Uterus (tissue), 4 donors: ENCODE results near the gene CA10. TPM values are rescaled to one million over a fixed set of nuclear protein-coding genes. Genes with fewer than 3 reads are reported as not detected.

Experiments
- DNase-seq, 2 donors: peaks; one replicate each; pipeline ENCODE4 v3.0.0-alpha.2; 2019 to 2020
- H3K27ac ChIP-seq, 2 donors: fragments of 200-600 bp; sonication (generic); 1 replicate in 1 of 2; 2 replicates in 1 of 2; pipeline ENCODE4 v1.5.1; 2016 to 2018
- H3K27me3 ChIP-seq, 2 donors: fragments of 200-600 bp; sonication (generic); one replicate each; pipeline ENCODE4 v1.5.1; 2018 to 2019; ENCODE audit warnings: control low read depth in 1 of 2
- H3K36me3 ChIP-seq, 2 donors: fragments of 200-600 bp; sonication (generic); one replicate each; pipeline ENCODE4 v1.5.1; 2019; ENCODE audit warnings: control low read depth in 1 of 2
- H3K4me1 ChIP-seq, 2 donors: fragments of 200-600 bp; sonication (generic); one replicate each; pipeline ENCODE4 v1.5.1; 2018 to 2019; ENCODE audit warnings: control low read depth in 1 of 2
- H3K4me3 ChIP-seq, 2 donors: fragments of 200-600 bp; sonication (generic); 1 replicate in 1 of 2; 2 replicates in 1 of 2; pipeline ENCODE4 v1.5.1; 2018 to 2019; ENCODE audit warnings: mild to moderate bottlenecking in 1 of 2
- H3K9me3 ChIP-seq, 2 donors: fragments of 200-600 bp; sonication (generic); one replicate each; pipeline ENCODE4 v1.5.1; 2019; ENCODE audit warnings: control low read depth in 1 of 2
- POLR2A ChIP-seq, 2 donors: fragments of 450-650 bp; IDR thresholded peaks; one replicate each; pipeline ENCODE4 v1.6.1; 2016; ENCODE audit warnings: antibody characterized with exemption in 2 of 2, mild to moderate bottlenecking in 1 of 2, moderate library complexity in 1 of 2
- intact Hi-C: fragments of 100-400 bp; cut with DNase I; formaldehyde crosslinking; loops from one replicate; pipeline ENCODE4 v1.15.1; 2023; ENCODE audit warnings: low total_unique reads
- total RNA-seq, 4 donors: library from RNA; depleted of rRNA in 3 of 4; stranded (reverse); fragments of >200 nt in 3 of 4; gene quantifications; one replicate each; pipeline versions ENCODE4 v1.1.0 to v1.2.4, GENCODE V29; 2014 to 2023
- TF ChIP-seq, protein P1 (sequence below), 4 experiments: fragments of 200-600 bp in 2 of 4; fragments of 450-650 bp in 2 of 4; sonication (generic) in 2 of 4; IDR thresholded peaks; one replicate each; pipeline ENCODE4 v1.5.1; 2016 to 2019; ENCODE audit warnings: antibody characterized with exemption in 4 of 4, mild to moderate bottlenecking in 2 of 4, moderate library complexity in 1 of 4
- donor health status: DM: yes; HTN: yes; CAD: no.

Gene CA10
- total RNA-seq, 4 donors from 2014 or later = 5.3 TPM; not detected in 3

- DNase-seq = no peak
- no peaks in the 10 kb centered on the region for H3K36me3 ChIP-seq
- TF ChIP-seq, protein P1, sequence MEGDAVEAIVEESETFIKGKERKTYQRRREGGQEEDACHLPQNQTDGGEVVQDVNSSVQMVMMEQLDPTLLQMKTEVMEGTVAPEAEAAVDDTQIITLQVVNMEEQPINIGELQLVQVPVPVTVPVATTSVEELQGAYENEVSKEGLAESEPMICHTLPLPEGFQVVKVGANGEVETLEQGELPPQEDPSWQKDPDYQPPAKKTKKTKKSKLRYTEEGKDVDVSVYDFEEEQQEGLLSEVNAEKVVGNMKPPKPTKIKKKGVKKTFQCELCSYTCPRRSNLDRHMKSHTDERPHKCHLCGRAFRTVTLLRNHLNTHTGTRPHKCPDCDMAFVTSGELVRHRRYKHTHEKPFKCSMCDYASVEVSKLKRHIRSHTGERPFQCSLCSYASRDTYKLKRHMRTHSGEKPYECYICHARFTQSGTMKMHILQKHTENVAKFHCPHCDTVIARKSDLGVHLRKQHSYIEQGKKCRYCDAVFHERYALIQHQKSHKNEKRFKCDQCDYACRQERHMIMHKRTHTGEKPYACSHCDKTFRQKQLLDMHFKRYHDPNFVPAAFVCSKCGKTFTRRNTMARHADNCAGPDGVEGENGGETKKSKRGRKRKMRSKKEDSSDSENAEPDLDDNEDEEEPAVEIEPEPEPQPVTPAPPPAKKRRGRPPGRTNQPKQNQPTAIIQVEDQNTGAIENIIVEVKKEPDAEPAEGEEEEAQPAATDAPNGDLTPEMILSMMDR (IDR thresholded peaks at IDR 0.05) = no peak
- no peak for TF ChIP-seq POLR2A (IDR thresholded peaks at IDR 0.05)
Observed at GRCh38 chr17:51742571-51742970, 415.9 kb downstream of the CA10 start.

DNA sequence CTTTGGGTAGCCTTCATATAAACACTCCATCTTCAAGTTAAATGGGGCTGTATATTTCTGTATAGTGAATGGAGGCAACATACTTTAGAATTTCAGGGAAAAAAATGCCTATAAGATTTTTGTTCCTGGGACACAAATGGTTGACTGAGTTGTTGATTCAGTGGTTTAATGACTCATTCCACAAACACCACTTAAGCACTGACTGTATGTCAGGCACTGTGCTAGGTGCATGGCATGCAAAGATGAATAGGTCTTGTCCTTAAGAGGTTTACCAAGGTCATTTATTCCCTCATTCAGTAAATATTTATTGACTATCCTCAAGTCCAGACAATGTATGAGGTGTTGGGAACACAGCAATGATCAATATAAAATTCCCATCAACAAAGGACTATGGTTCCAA, 417.1 kb downstream of the CA10 start:
- TF ChIP-seq, protein P1 (IDR thresholded peaks at IDR 0.05) = no peak
- TF ChIP-seq POLR2A (IDR thresholded peaks at IDR 0.05) = no peak
- intact Hi-C loops = no loop called here
- H3K27ac ChIP-seq = no peak overlapping the region
- no peaks in the 10 kb centered on the region for H3K36me3 ChIP-seq
- no peaks in the 10 kb centered on the region for H3K4me1 ChIP-seq
- H3K9me3 ChIP-seq = no peaks in the 10 kb centered on the region
- H3K27me3 ChIP-seq = no peaks in the 10 kb centered on the region
- no peak for DNase-seq
- no peak overlapping the region for H3K4me3 ChIP-seq

More at GRCh38 chr17:51742571-51742970, 415.9 kb downstream of the CA10 start:
- Histone ChIP-seq H3K4me1 (no peaks in the 10 kb centered on the region), H3K27me3 (no peaks in the 10 kb centered on the region), H3K27ac (no peak overlapping the region), H3K9me3 (no peaks in the 10 kb centered on the region), H3K4me3 (no peak overlapping the region)
- intact Hi-C loops = no loop called here

DNA sequence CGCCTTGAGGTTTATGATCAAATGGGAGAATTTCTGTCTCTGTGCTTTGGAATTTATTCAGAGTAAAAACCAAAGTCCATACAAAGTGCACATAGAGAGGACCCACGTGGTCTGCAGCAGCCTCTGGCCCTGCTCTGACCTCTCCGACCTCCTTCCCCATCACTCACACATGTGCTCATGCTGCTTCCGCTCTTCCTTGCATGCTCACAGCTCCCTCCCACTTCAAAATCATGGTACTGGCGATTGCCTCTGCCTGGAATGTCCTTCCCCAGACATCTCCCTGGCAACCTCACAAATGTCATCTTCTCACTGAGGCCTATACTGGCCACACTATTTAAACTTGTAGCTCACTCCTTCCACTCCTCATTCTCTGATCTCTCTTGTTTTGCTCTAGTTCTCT, 418.0 kb downstream of the CA10 start:
- Histone ChIP-seq H3K9me3 (no peaks in the 10 kb centered on the region), H3K27ac (no peak overlapping the region), H3K36me3 (no peaks in the 10 kb centered on the region), H3K4me1 (no peaks in the 10 kb centered on the region), H3K4me3 (no peak overlapping the region), H3K27me3 (no peaks in the 10 kb centered on the region)
- intact Hi-C loops = no loop called here
- no peak for DNase-seq
- TF ChIP-seq POLR2A (IDR thresholded peaks at IDR 0.05) = no peak
- TF ChIP-seq, protein P1 (IDR thresholded peaks at IDR 0.05) = no peak

GRCh38 chr17:51739245-51739886, 419.1 kb downstream of the CA10 start:
- intact Hi-C loops = no loop called here
- H3K27me3 ChIP-seq = no peaks in the 10 kb centered on the region
- no peaks in the 10 kb centered on the region for H3K36me3 ChIP-seq
- no peaks in the 10 kb centered on the region for H3K4me1 ChIP-seq
- H3K27ac ChIP-seq = no peak overlapping the region
- TF ChIP-seq, protein P1 (IDR thresholded peaks at IDR 0.05) = no peak
- TF ChIP-seq POLR2A (IDR thresholded peaks at IDR 0.05) = no peak
- no peaks in the 10 kb centered on the region for H3K9me3 ChIP-seq
- no peak for DNase-seq
- H3K4me3 ChIP-seq = no peak overlapping the region

DNA sequence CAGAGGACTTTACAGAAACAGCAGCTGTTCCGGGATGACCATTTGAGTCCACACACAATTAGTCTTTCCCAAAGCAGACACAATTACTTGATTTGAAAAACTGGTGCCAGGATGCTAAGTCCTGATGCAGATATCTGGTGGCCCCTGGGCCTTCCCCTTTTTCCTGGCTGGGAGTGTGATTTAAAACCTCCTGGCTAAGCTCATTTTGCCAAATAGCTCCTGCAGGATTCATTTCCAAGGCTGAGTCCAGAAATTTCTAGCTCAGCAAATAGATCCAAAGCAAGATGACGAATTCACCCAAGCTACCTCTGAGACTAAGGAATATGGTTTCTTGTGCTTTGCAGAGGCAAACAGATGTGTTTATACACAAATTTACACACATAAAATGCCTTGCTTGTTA, 422.2 kb downstream of the CA10 start:
- H3K4me3 ChIP-seq = no peak overlapping the region
- no peaks in the 10 kb centered on the region for H3K27me3 ChIP-seq
- DNase-seq = no peak
- intact Hi-C loops = no loop called here
- no peak for TF ChIP-seq POLR2A (IDR thresholded peaks at IDR 0.05)
- H3K27ac ChIP-seq = no peak overlapping the region
- H3K36me3 ChIP-seq = no peaks in the 10 kb centered on the region
- no peaks in the 10 kb centered on the region for H3K9me3 ChIP-seq
- H3K4me1 ChIP-seq = no peaks in the 10 kb centered on the region

DNA sequence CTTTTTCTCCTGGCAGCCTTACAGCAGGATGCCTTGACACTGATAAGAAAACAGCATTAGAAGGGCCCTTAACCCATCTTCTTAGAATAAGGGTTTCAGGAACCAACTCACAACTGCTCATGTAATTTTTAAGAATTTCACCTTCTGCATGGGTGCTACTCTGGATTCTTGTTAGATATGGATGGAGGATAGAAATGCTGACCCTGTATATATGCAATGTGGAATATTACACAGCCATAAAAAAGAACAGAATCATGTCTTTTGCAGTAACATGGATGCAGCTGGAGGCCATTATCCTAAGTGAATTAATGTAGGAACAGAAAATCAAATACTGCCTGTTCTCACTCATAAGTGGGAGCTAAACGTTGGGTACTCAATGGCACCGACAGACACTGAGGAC, 423.5 kb downstream of the CA10 start:
- no peaks in the 10 kb centered on the region for H3K27me3 ChIP-seq
- no peak overlapping the region for H3K27ac ChIP-seq
- no peaks in the 10 kb centered on the region for H3K4me1 ChIP-seq

More for the DNA sequence above, 423.5 kb downstream of the CA10 start:
- intact Hi-C loops = no loop called here
- Histone ChIP-seq H3K36me3 (no peaks in the 10 kb centered on the region), H3K9me3 (no peaks in the 10 kb centered on the region), H3K4me3 (no peak overlapping the region)
- no peak for TF ChIP-seq POLR2A (IDR thresholded peaks at IDR 0.05)
- TF ChIP-seq, protein P1 (IDR thresholded peaks at IDR 0.05) = no peak
- no peak for DNase-seq
